GM19397 (cell line): ENCODE measurements around the gene DYNAP.

Experiments used
- ATAC-seq: cut with Tn5 transposase; IDR thresholded peaks from one replicate; pipeline ENCODE4 v1.9.1; 2021; ENCODE audit warnings: mild to moderate bottlenecking, moderate library complexity; ENCODE audit not compliant: unreplicated experiment

Gene DYNAP

GRCh38 chr18:54590945-54591344 is at the start of gene DYNAP:
Gene DYNAP (plus strand): TSS chr18:54591245. CDS start chr18:54591283, 38 bp downstream.
- no peak for ATAC-seq

GRCh38 chr18:54551590-54551989 is 39.5 kb upstream of the DYNAP start:
- no peak for ATAC-seq

GRCh38 chr18:54555286-54555685 is 35.8 kb upstream of the DYNAP start:
- no peak for ATAC-seq

- no peak for ATAC-seq
Observed at GRCh38 chr18:54555996-54556395, 35.0 kb upstream of the DYNAP start.

- ATAC-seq = no peak
Observed at GRCh38 chr18:54557958-54558357, 33.1 kb upstream of the DYNAP start.

GRCh38 chr18:54558609-54559585 is 32.1 kb upstream of the DYNAP start:
- ATAC-seq = no peak

GRCh38 chr18:54561706-54562267 is 29.3 kb upstream of the DYNAP start:
- ATAC-seq = no peak

GRCh38 chr18:54580202-54580729 is 10.8 kb upstream of the DYNAP start:
- no peak for ATAC-seq

- ATAC-seq = no peak
Observed at GRCh38 chr18:54584065-54584464, 7.0 kb upstream of the DYNAP start.

- no peak for ATAC-seq
Observed at GRCh38 chr18:54585743-54586142, 5.3 kb upstream of the DYNAP start.

- no peak for ATAC-seq
Observed at GRCh38 chr18:54604211-54604610, 13.2 kb downstream of the DYNAP start.

GRCh38 chr18:54606835-54607212 is 15.8 kb downstream of the DYNAP start:
- ATAC-seq = no peak

- no peak for ATAC-seq
Observed at GRCh38 chr18:54607213-54608027, 16.4 kb downstream of the DYNAP start.

- no peak for ATAC-seq
Observed at GRCh38 chr18:54608028-54608642, 17.1 kb downstream of the DYNAP start.

GRCh38 chr18:54611816-54612215 is 20.8 kb downstream of the DYNAP start:
- no peak for ATAC-seq

GRCh38 chr18:54612237-54612636 is 21.2 kb downstream of the DYNAP start:
- no peak for ATAC-seq

GRCh38 chr18:54613174-54613573 is 22.1 kb downstream of the DYNAP start:
- no peak for ATAC-seq

- no peak for ATAC-seq
Observed at GRCh38 chr18:54616220-54616848, 25.3 kb downstream of the DYNAP start.

- ATAC-seq = no peak
Observed at GRCh38 chr18:54622084-54622483, 31.0 kb downstream of the DYNAP start.

- no peak for ATAC-seq
Observed at GRCh38 chr18:54626779-54627178, 35.7 kb downstream of the DYNAP start.
